ENCODE data around the gene ARFIP1. TPM values are rescaled to one million over a fixed set of nuclear protein-coding genes. Genes with fewer than 3 reads are reported as not detected.
"Not testable (repeated sequence)": the region's sequence is repeated elsewhere in the genome, so short reads cannot be mapped to it uniquely, and the experiment has no call there.

ARFIP1 gene
- total RNA-seq, 1 donor from 2014 or later = 37.2 TPM

GRCh38 chr4:152896811-152897210, 117.1 kb downstream of the ARFIP1 start:
- H3K36me3 ChIP-seq = peaks cover 5% of the 10 kb centered on the region
- no peak for TF ChIP-seq CTCF (IDR thresholded peaks at IDR 0.05)
- no peak for ATAC-seq
- no peaks in the 10 kb centered on the region for H3K27me3 ChIP-seq (ENCODE audit: low read depth)
- no peak overlapping the region for H3K4me3 ChIP-seq
- H3K4me1 ChIP-seq = no peaks in the 10 kb centered on the region
- DNase-seq = no peak
- no peak overlapping the region for H3K27ac ChIP-seq
- no peaks in the 10 kb centered on the region for H3K9me3 ChIP-seq
- intact Hi-C loops (cut with DNase I) = no loop called here

GRCh38 chr4:152898133-152898532, 118.4 kb downstream of the ARFIP1 start:
- ATAC-seq, H3K27ac ChIP-seq: not testable (repeated sequence)

DNA sequence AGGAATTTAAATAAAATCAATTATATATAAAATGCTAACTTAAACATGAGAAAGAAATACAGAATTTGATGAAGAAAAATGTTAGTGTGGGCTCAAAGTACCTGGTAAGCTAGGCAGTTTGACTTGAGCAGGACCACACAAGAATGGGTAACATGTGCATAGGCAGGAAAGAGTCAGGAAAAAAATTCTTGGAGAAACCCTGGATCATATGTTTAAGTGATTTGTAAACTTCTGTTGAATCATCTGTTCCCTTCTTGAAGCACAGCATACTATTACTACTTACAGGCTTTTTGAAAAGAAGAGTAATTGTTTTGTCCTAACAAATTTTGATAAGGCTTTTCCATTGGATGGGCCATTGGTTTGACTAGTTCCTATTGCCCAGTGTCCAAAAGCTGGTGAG, 118.9 kb downstream of the ARFIP1 start:
- no peak overlapping the region for H3K27ac ChIP-seq
- no peak for TF ChIP-seq CTCF (IDR thresholded peaks at IDR 0.05)
- ATAC-seq (no peak), DNase-seq (no peak)
- no peaks in the 10 kb centered on the region for H3K4me1 ChIP-seq
- H3K27me3 ChIP-seq (ENCODE audit: low read depth) = no peaks in the 10 kb centered on the region
- H3K4me3 ChIP-seq = no peak overlapping the region
- intact Hi-C loops (cut with DNase I) = no loop called here
- H3K36me3 ChIP-seq = peaks cover 5% of the 10 kb centered on the region
- no peaks in the 10 kb centered on the region for H3K9me3 ChIP-seq

More at GRCh38 chr4:152898133-152898532, 118.4 kb downstream of the ARFIP1 start:
- H3K36me3 ChIP-seq; H3K4me3 ChIP-seq; intact Hi-C loops (cut with DNase I); DNase-seq; H3K9me3 ChIP-seq; H3K4me1 ChIP-seq; H3K27me3 ChIP-seq (ENCODE audit: low read depth): not testable (repeated sequence)

- Histone ChIP-seq H3K27ac (no peak overlapping the region), H3K36me3 (no peaks in the 10 kb centered on the region), H3K9me3 (no peaks in the 10 kb centered on the region), H3K27me3 (ENCODE audit: low read depth) (no peaks in the 10 kb centered on the region), H3K4me1 (no peaks in the 10 kb centered on the region), H3K4me3 (no peak overlapping the region)
- TF ChIP-seq CTCF (IDR thresholded peaks at IDR 0.05) = no peak
- no peak for DNase-seq
- intact Hi-C loops (cut with DNase I) = no loop called here
- ATAC-seq = no peak
These were observed 120.6 kb downstream of the ARFIP1 start for GRCh38 chr4:152900395-152900794.

GRCh38 chr4:152901205-152901604, 121.5 kb downstream of the ARFIP1 start:
- Histone ChIP-seq H3K27ac (no peak overlapping the region), H3K27me3 (ENCODE audit: low read depth) (no peaks in the 10 kb centered on the region), H3K4me1 (no peaks in the 10 kb centered on the region), H3K9me3 (no peaks in the 10 kb centered on the region), H3K36me3 (peaks cover under 1% of the 10 kb centered on the region), H3K4me3 (no peak overlapping the region)
- DNase-seq = no peak
- ATAC-seq = no peak
- no peak for TF ChIP-seq CTCF (IDR thresholded peaks at IDR 0.05)
- intact Hi-C loops (cut with DNase I) = no loop called here

GRCh38 chr4:152903658-152904057, 123.9 kb downstream of the ARFIP1 start:
- intact Hi-C loops (cut with DNase I) = no loop called here
- H3K27ac ChIP-seq = no peak overlapping the region
- no peaks in the 10 kb centered on the region for H3K4me1 ChIP-seq
- no peak overlapping the region for H3K4me3 ChIP-seq
- H3K36me3 ChIP-seq = peaks cover 4% of the 10 kb centered on the region
- no peaks in the 10 kb centered on the region for H3K9me3 ChIP-seq
- DNase-seq (no peak), ATAC-seq (no peak)
- H3K27me3 ChIP-seq (ENCODE audit: low read depth) = no peaks in the 10 kb centered on the region
- TF ChIP-seq CTCF (IDR thresholded peaks at IDR 0.05) = no peak

Measured in lower lobe of right lung (tissue), 2 donors.